Esophagus (tissue), 2 donors: Measurements from ENCODE around the gene SNAP91. TPM values are rescaled to one million over a fixed set of nuclear protein-coding genes. Genes with fewer than 3 reads are reported as not detected.
"Not testable (repeated sequence)": the region's sequence is repeated elsewhere in the genome, so short reads cannot be mapped to it uniquely, and the experiment has no call there.

Experiments
- H3K27ac ChIP-seq, 2 donors: one replicate each; pipeline ENCODE4 v1.5.1; 2013; ENCODE audit warnings: low read depth in 2 of 2, mild to moderate bottlenecking in 2 of 2, inconsistent platforms in 1 of 2, low read length in 1 of 2, moderate library complexity in 1 of 2
- H3K27me3 ChIP-seq, 2 donors: one replicate each; pipeline ENCODE4 v1.6.1; 2013; ENCODE audit warnings: low read length in 2 of 2, control low read depth in 1 of 2, mild to moderate bottlenecking in 1 of 2; ENCODE audit not compliant: insufficient read depth in 2 of 2, control insufficient read depth in 1 of 2
- H3K36me3 ChIP-seq, 2 donors: one replicate each; pipeline ENCODE4 v1.6.1; 2013; ENCODE audit warnings: low read length in 1 of 2; ENCODE audit not compliant: control insufficient read depth in 2 of 2, insufficient read depth in 2 of 2
- H3K4me1 ChIP-seq, 2 donors: one replicate each; pipeline ENCODE4 v1.6.1; 2013; ENCODE audit warnings: low read length in 1 of 2; ENCODE audit not compliant: control insufficient read depth in 2 of 2, insufficient read depth in 2 of 2
- H3K4me3 ChIP-seq, 2 donors: one replicate each; pipeline ENCODE4 v1.5.1; 2013; ENCODE audit warnings: low read length in 2 of 2, mild to moderate bottlenecking in 2 of 2, low read depth in 1 of 2, moderate library complexity in 1 of 2
- H3K9me3 ChIP-seq, 2 donors: one replicate each; pipeline ENCODE4 v1.6.1; 2013; ENCODE audit warnings: mild to moderate bottlenecking in 2 of 2, low read depth in 1 of 2, low read length in 1 of 2, moderate library complexity in 1 of 2; ENCODE audit not compliant: control insufficient read depth in 2 of 2, insufficient read depth in 1 of 2
- WGBS, 2 donors: extraction: QIAGEN DNeasy Blood & Tissue Kit; methylation state at CpG; one replicate each; pipeline ENCODE4 v1.1.7; 2013; 5-methylcytosine and 5-hydroxymethylcytosine counted together
- polyA plus RNA-seq, 2 donors: library from polyadenylated mRNA; stranded (reverse); fragments of 200-250 nt; gene quantifications; one replicate each; pipeline ENCODE4 v1.2.3, GENCODE V29; 2013
- donor health status: healthy with polysubstance abuse.
- donor health status: Bipolar disorder and iron deficiency.

The SNAP91 gene
- polyA plus RNA-seq, 2 donors, result 0.04 to 0.05 TPM

DNA sequence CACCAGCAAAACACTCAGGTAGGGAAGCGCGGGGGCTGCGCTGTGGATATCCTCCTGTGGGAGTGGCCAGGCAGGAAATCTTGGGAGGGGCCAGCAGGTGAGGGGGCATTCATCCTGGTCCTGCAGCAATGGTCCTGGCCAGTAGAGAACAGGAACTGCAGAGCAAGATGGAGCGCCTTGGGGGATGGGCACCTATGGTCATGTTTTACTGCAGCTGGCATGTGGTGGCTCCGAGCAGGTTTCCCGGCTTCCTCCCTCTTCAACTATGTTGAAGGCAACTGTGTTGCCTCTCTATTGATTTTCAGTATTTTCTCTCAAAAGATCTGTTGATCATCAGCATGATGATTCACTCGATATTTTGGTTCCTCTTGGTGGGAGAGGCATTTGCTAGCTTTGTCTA is 70.9 kb downstream of the SNAP91 start:
- 89 to 95% methylated on average over 7 of the region's 7 CpGs for WGBS, 2 donors
- Histone ChIP-seq H3K4me1 (no peaks in the 10 kb centered on the region), H3K27me3 (no peaks in the 10 kb centered on the region), H3K27ac (no peak overlapping the region), H3K4me3 (no peak overlapping the region), H3K9me3 (no peaks in the 10 kb centered on the region), H3K36me3 (no peaks in the 10 kb centered on the region)

DNA sequence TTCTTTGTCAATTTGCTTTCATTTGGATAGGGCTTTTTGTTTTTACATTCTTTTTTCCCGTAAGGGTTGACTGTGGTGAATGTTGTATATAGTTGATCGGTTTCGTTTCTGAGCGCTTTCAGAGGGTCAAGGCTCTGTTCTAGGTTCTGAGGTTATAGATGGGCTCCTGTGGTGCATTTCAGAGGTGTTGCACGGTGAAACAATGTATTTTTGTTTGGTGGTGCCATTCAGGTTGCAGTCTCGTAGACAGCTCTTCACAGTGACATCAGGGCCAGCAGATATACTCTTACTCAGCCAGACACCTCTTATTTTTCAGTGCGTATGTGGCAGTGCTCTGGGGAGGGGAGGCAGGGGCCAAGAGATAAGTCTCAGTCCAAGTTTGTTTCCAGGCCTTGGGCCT is 72.1 kb downstream of the SNAP91 start:
- whole genome bisulfite sequencing, 2 donors, result 82 to 84% methylated on average over 7 of the region's 7 CpGs
- no peaks in the 10 kb centered on the region for H3K9me3 ChIP-seq
- no peaks in the 10 kb centered on the region for H3K36me3 ChIP-seq
- H3K4me3 ChIP-seq, result no peak overlapping the region
- H3K27ac ChIP-seq, result no peak overlapping the region
- H3K4me1 ChIP-seq, result no peaks in the 10 kb centered on the region
- no peaks in the 10 kb centered on the region for H3K27me3 ChIP-seq

DNA sequence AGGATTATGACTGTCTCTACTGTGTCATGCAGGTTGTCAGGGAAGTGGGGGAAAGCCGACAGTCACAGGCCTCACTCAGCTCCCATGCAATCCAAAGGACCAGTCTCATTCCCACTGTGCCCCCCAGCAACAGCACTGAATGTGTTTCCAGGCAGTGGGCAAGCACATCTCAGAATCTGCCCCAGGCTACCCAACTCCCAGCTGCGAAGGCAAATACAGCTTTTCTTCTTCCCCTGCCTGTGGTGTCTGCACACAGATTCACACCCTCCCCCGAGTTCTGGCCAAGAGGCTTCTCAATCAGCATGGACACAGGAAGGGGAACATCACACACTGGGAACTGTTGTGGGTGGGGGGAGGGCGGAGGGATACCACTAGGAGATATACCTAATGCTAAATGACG is 75.3 kb downstream of the SNAP91 start:
- no peaks in the 10 kb centered on the region for H3K9me3 ChIP-seq

DNA sequence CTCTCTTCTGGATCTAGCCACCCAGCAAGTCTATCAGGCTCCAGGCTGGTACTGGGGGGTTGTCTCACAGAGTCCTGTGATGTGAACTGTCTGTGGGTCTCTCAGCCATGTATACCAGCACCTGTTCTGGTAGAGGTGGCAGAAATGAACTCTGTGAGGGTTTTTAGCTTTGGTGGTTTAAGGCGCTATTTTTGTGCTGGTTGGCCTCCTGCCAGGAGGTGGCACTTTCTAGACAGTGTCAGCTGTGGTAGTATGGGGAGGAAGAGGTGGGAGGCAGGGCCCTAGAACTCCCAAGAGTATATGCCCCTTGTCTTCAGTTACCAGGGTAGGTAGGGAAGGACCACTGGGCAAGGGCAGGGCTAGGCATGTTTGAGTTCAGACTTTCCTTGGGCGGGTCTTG is 75.8 kb downstream of the SNAP91 start:
- H3K9me3 ChIP-seq, result no peaks in the 10 kb centered on the region
- 62 to 83% methylated on average over 2 of the region's 2 CpGs for whole genome bisulfite sequencing, 2 donors

More for the DNA sequence above, 75.3 kb downstream of the SNAP91 start:
- H3K4me3 ChIP-seq, result no peak overlapping the region
- H3K36me3 ChIP-seq, result no peaks in the 10 kb centered on the region
- WGBS, 2 donors, result 55 to 56% methylated on average over 5 of the region's 5 CpGs
- no peak overlapping the region for H3K27ac ChIP-seq
- no peaks in the 10 kb centered on the region for H3K4me1 ChIP-seq
- no peaks in the 10 kb centered on the region for H3K27me3 ChIP-seq

DNA sequence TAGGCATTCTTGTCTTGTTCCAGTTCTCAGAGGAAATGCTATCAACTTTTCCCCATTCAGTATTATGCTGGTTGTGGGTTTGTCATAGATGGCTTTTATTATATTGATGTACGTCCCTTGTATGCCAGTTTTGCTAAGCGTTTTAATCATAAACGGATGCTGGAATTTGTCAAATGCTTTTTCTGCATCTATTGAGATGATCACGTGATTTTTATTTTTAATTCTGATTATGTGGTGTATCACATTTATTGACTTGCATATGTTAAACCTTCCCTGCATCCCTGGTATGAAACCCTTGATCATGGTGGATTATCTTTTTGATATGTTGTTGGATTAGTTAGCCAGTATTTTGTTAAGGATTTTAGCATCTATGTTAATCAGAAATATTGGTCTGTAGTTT is 79.0 kb downstream of the SNAP91 start:
- H3K4me3 ChIP-seq, H3K27ac ChIP-seq, H3K4me1 ChIP-seq, H3K36me3 ChIP-seq, H3K9me3 ChIP-seq, H3K27me3 ChIP-seq: not testable (repeated sequence)
- 89 to 91% methylated on average over 4 of the region's 4 CpGs for WGBS, 2 donors

More for the DNA sequence above, 75.8 kb downstream of the SNAP91 start:
- Histone ChIP-seq H3K27ac (no peak overlapping the region), H3K36me3 (no peaks in the 10 kb centered on the region), H3K27me3 (no peaks in the 10 kb centered on the region), H3K4me3 (no peak overlapping the region), H3K4me1 (no peaks in the 10 kb centered on the region)

DNA sequence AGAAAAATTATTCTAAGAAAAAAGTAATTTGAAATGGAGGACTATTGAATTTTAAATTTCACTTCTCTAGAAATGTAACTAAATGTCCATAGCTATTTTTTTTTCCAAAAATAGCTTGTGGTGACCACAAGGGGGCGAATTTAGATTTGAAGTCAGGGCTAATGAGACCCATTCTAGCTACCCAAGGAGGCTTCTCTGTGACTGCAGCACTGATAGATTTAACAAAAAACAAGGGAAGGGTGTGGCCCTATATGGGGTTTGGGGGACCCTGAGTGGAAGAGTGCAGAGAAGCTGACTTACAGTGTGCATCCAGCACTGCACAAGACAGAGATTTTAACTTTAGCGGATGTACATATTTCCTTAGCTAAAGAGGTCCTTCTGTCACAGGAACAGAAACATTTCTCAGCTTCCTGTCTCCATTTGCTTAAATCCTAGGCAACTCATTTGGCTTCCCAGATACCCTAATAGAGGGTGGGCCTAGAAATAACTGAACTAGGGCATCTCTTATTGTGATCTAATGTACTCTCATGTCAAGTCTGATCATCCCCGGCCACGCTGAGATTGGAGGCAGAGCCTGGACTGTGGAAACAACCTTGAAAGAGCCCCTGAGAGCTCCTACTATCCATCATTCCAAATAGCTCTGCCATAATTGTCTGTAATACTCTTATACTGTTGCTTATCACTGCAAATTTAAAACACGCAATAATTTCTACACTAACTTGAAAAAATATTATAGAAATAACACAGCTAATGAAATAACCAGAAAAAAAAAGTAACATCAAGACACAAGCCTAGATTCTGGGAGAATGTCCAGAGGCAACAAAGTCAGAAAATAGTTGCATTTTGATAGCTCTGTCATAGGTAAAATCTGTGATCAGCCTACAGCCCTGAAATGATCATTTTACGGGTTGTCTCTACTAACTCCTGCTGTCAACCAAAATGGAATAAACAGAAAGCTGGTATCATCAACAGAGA is 93.6 kb downstream of the SNAP91 start:
- H3K4me1 ChIP-seq, result no peaks in the 10 kb centered on the region
- 73 to 75% methylated on average over 6 of the region's 6 CpGs for WGBS, 2 donors
- H3K9me3 ChIP-seq, result no peaks in the 10 kb centered on the region
- H3K36me3 ChIP-seq, result no peaks in the 10 kb centered on the region
- H3K27me3 ChIP-seq, result no peaks in the 10 kb centered on the region
- H3K4me3 ChIP-seq, result no peak overlapping the region
- no peak overlapping the region for H3K27ac ChIP-seq

DNA sequence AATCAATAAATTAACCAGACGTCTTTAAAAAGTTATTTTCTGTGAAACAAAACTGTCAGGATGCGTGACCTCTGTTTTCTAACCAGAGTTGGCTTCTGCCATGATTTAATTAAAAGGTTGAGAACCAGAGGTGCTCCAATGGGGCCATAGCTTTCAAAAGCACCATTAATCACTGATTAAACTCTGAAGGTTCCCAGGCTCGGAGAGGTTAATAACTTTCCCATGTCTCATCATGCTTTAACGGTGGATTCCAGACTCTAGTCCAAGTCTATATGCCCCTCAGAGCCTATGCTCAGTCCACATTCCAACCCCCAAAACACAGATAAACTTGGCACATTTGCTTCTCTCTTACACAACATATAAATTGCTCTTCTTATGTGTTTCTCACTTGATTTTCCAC is 95.5 kb downstream of the SNAP91 start:
- 54 to 55% methylated on average over 4 of the region's 4 CpGs for WGBS, 2 donors
- Histone ChIP-seq H3K4me3 (no peak overlapping the region), H3K27ac (no peak overlapping the region), H3K36me3 (no peaks in the 10 kb centered on the region), H3K27me3 (no peaks in the 10 kb centered on the region), H3K9me3 (no peaks in the 10 kb centered on the region), H3K4me1 (no peaks in the 10 kb centered on the region)

DNA sequence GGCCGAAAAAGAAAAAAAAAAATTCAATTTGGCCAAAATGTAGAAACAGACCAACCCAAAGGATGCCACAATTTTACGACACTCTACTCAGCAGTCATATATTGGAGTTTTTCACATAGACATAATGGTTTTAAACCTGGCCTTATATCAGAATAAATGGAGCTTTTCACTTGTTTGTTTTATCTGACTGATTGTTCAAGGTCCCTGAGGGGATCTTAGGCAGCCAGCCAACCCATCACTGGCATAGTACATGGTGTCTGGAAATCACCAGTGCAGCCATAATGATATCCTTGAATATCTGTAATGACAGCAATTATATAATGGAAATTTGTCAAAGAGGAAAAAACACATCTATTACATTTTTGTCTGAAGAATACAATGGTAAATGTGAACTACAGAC is 99.7 kb downstream of the SNAP91 start:
- Histone ChIP-seq H3K9me3 (no peaks in the 10 kb centered on the region), H3K27me3 (no peaks in the 10 kb centered on the region), H3K4me3 (no peak overlapping the region), H3K27ac (no peak overlapping the region), H3K4me1 (no peaks in the 10 kb centered on the region), H3K36me3 (no peaks in the 10 kb centered on the region)
- 76 to 81% methylated on average over 2 of the region's 2 CpGs for WGBS, 2 donors

DNA sequence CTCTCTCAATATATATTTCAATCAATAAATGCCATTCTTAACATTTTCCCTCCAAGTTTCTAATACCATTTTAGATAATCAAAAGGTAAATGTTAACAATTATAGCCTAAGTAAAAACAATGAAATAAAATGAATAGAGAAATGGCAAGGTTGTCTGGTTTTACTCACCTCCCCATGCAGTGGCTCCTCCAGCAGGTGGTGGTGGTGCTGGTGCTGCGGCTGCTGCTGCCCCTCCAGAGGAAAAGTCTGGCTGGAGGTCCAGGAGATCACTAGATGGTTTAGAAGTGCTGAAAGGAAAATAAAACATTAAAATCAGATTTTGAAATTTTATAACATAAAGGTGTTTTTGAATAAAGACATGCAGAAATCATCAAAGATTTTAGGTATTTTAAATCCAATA is 103.4 kb downstream of the SNAP91 start:
- Histone ChIP-seq H3K27ac (no peak overlapping the region), H3K4me1 (no peaks in the 10 kb centered on the region), H3K27me3 (no peaks in the 10 kb centered on the region), H3K4me3 (no peak overlapping the region), H3K36me3 (no peaks in the 10 kb centered on the region), H3K9me3 (no peaks in the 10 kb centered on the region)
- WGBS, 2 donors, result 78 to 88% methylated on average over 1 of the region's 1 CpG

DNA sequence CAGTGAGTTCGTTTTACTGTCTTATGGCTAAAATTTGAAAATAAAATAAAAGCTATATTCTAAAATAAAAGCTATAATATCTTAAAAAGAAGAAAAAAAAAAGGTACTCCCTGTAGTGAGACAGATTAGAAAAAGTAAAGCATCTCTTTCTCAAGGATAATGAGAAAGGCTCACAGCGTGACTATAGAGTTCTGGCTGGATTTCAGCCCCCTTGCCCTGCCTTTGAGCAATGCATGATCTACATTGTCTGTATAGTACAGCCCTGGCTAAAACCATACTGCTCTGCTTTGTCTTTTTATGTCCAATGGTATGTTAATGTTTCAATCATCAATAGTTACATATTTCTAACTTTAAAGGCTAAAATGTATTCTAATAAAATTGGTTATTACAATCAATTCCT is 105.3 kb downstream of the SNAP91 start:
- H3K4me1 ChIP-seq, result no peaks in the 10 kb centered on the region
- 56 to 60% methylated on average over 2 of the region's 2 CpGs for WGBS, 2 donors
- no peak overlapping the region for H3K4me3 ChIP-seq
- H3K36me3 ChIP-seq, result no peaks in the 10 kb centered on the region
- H3K9me3 ChIP-seq, result no peaks in the 10 kb centered on the region
- H3K27ac ChIP-seq, result no peak overlapping the region
- H3K27me3 ChIP-seq, result no peaks in the 10 kb centered on the region
